ENCODE results near the gene FGF14.

Gene FGF14

GRCh38 chr13:102394158-102395053 lies 7.4 kb downstream of the FGF14 start:
- Histone ChIP-seq H3K36me3 (ENCODE audit: control insufficient read depth in 1 of 2, insufficient read depth in 2 of 2, low read length in 2 of 2) (no peaks in the 10 kb centered on the region), H4K12ac (ENCODE audit: low read depth, low read length) (peak overlapping the region; percentile 99), H4K8ac (ENCODE audit: low read depth, low read length) (peak overlapping the region; percentile 99), H2BK5ac (ENCODE audit: low read depth, low read length, poor library complexity) (peak overlapping the region; percentile 78), H3K27me3 (ENCODE audit: insufficient read depth, low read length) (peaks cover 5% of the 10 kb centered on the region), H2AFZ (ENCODE audit: insufficient read depth, low read length, poor library complexity) (peak overlapping the region; percentile 100), H3K79me1 (ENCODE audit: low read length) (peaks cover 4% of the 10 kb centered on the region), H3K4me1 (ENCODE audit: control insufficient read depth in 1 of 2, insufficient read depth in 2 of 2, low read length in 2 of 2) (peaks cover 0 to 6% of the 10 kb centered on the region in 2 experiments), H2AK5ac (ENCODE audit: low read length) (no peak overlapping the region), H3K9ac (ENCODE audit: low read length) (peak overlapping the region; percentile 80), H3K4me3 (ENCODE audit: low read depth, low read length) (peak overlapping the region; percentile 93), H2BK12ac (ENCODE audit: low read length) (no peak overlapping the region), H3K18ac (ENCODE audit: low read length) (peak overlapping the region; percentile 97), H3K23ac (ENCODE audit: low read length) (no peak overlapping the region), H3K4me2 (ENCODE audit: low read length) (peak overlapping the region; percentile 77), H3K4ac (ENCODE audit: low read depth, low read length) (peak overlapping the region; percentile 70), H4K91ac (ENCODE audit: low read depth, low read length) (peak overlapping the region; percentile 80), H3K14ac (ENCODE audit: low read length) (peak overlapping the region; percentile 96), H3K9me3 (ENCODE audit: insufficient read depth, low read depth, low read length) (no peaks in the 10 kb centered on the region), H2BK120ac (ENCODE audit: insufficient read depth, low read length, poor library complexity) (peak overlapping the region; percentile 58), H3K79me2 (ENCODE audit: control insufficient read depth, insufficient read depth, low read length, poor library complexity) (peaks cover 2% of the 10 kb centered on the region), H3K27ac (ENCODE audit: low read depth, low read length) (no peak overlapping the region)
- WGBS (ENCODE audit: extremely low coverage, insufficient coverage, insufficient read length), result no CpG with 5 or more reads among the region's 72 CpGs
- peak; percentile 62 to 79 for DNase-seq

GRCh38 chr13:102392481-102393209 lies 9.2 kb downstream of the FGF14 start:
- no peak overlapping the region for H2AK5ac ChIP-seq (ENCODE audit: low read length)
- H3K18ac ChIP-seq (ENCODE audit: low read length), result no peak overlapping the region
- WGBS (ENCODE audit: extremely low coverage, insufficient coverage, insufficient read length), result no CpG with 5 or more reads among the region's 7 CpGs

GRCh38 chr13:102386461-102386860 lies 15.4 kb downstream of the FGF14 start:
- WGBS (ENCODE audit: extremely low coverage, insufficient coverage, insufficient read length), result no CpG with 5 or more reads among the region's 5 CpGs
- H3K79me1 ChIP-seq (ENCODE audit: low read length), result no peaks in the 10 kb centered on the region

More at GRCh38 chr13:102392481-102393209, 9.2 kb downstream of the FGF14 start:
- Histone ChIP-seq H3K4me2 (ENCODE audit: low read length) (no peak overlapping the region), H3K79me2 (ENCODE audit: control insufficient read depth, insufficient read depth, low read length, poor library complexity) (peaks cover 2% of the 10 kb centered on the region), H4K12ac (ENCODE audit: low read depth, low read length) (no peak overlapping the region), H3K14ac (ENCODE audit: low read length) (no peak overlapping the region), H3K79me1 (ENCODE audit: low read length) (peaks cover 4% of the 10 kb centered on the region), H3K4ac (ENCODE audit: low read depth, low read length) (no peak overlapping the region), H3K4me1 (ENCODE audit: control insufficient read depth in 1 of 2, insufficient read depth in 2 of 2, low read length in 2 of 2) (peaks cover 0 to 6% of the 10 kb centered on the region in 2 experiments), H3K4me3 (ENCODE audit: low read depth, low read length) (no peak overlapping the region), H3K27ac (ENCODE audit: low read depth, low read length) (no peak overlapping the region), H3K9me3 (ENCODE audit: insufficient read depth, low read depth, low read length) (no peaks in the 10 kb centered on the region), H2BK12ac (ENCODE audit: low read length) (no peak overlapping the region), H3K27me3 (ENCODE audit: insufficient read depth, low read length) (peaks cover 2% of the 10 kb centered on the region), H4K8ac (ENCODE audit: low read depth, low read length) (no peak overlapping the region), H3K36me3 (ENCODE audit: control insufficient read depth in 1 of 2, insufficient read depth in 2 of 2, low read length in 2 of 2) (no peaks in the 10 kb centered on the region), H3K9ac (ENCODE audit: low read length) (no peak overlapping the region), H2AFZ (ENCODE audit: insufficient read depth, low read length, poor library complexity) (no peak overlapping the region), H2BK120ac (ENCODE audit: insufficient read depth, low read length, poor library complexity) (no peak overlapping the region), H2BK5ac (ENCODE audit: low read depth, low read length, poor library complexity) (no peak overlapping the region), H3K23ac (ENCODE audit: low read length) (no peak overlapping the region), H4K91ac (ENCODE audit: low read depth, low read length) (no peak overlapping the region)
- no peak for DNase-seq

GRCh38 chr13:102380012-102380411 lies 21.8 kb downstream of the FGF14 start:
- no peak for DNase-seq
- Histone ChIP-seq H3K4me2 (ENCODE audit: low read length) (no peak overlapping the region), H3K9me3 (ENCODE audit: insufficient read depth, low read depth, low read length) (no peaks in the 10 kb centered on the region), H3K79me2 (ENCODE audit: control insufficient read depth, insufficient read depth, low read length, poor library complexity) (no peaks in the 10 kb centered on the region), H3K9ac (ENCODE audit: low read length) (no peak overlapping the region), H3K4me3 (ENCODE audit: low read depth, low read length) (no peak overlapping the region), H3K27ac (ENCODE audit: low read depth, low read length) (no peak overlapping the region), H3K23ac (ENCODE audit: low read length) (no peak overlapping the region), H2AFZ (ENCODE audit: insufficient read depth, low read length, poor library complexity) (no peak overlapping the region), H3K4me1 (ENCODE audit: control insufficient read depth in 1 of 2, insufficient read depth in 2 of 2, low read length in 2 of 2) (no peaks in the 10 kb centered on the region), H3K79me1 (ENCODE audit: low read length) (no peaks in the 10 kb centered on the region), H3K18ac (ENCODE audit: low read length) (no peak overlapping the region), H2BK12ac (ENCODE audit: low read length) (no peak overlapping the region), H2BK120ac (ENCODE audit: insufficient read depth, low read length, poor library complexity) (no peak overlapping the region), H3K36me3 (ENCODE audit: control insufficient read depth in 1 of 2, insufficient read depth in 2 of 2, low read length in 2 of 2) (no peaks in the 10 kb centered on the region), H4K12ac (ENCODE audit: low read depth, low read length) (no peak overlapping the region), H4K91ac (ENCODE audit: low read depth, low read length) (no peak overlapping the region), H3K4ac (ENCODE audit: low read depth, low read length) (no peak overlapping the region), H2BK5ac (ENCODE audit: low read depth, low read length, poor library complexity) (no peak overlapping the region), H3K27me3 (ENCODE audit: insufficient read depth, low read length) (no peaks in the 10 kb centered on the region), H3K14ac (ENCODE audit: low read length) (no peak overlapping the region), H2AK5ac (ENCODE audit: low read length) (no peak overlapping the region), H4K8ac (ENCODE audit: low read depth, low read length) (no peak overlapping the region)
- no CpG with 5 or more reads among the region's 1 CpG for WGBS (ENCODE audit: extremely low coverage, insufficient coverage, insufficient read length)

More at GRCh38 chr13:102386461-102386860, 15.4 kb downstream of the FGF14 start:
- Histone ChIP-seq H4K12ac (ENCODE audit: low read depth, low read length) (no peak overlapping the region), H3K36me3 (ENCODE audit: control insufficient read depth in 1 of 2, insufficient read depth in 2 of 2, low read length in 2 of 2) (no peaks in the 10 kb centered on the region), H4K8ac (ENCODE audit: low read depth, low read length) (no peak overlapping the region), H2AK5ac (ENCODE audit: low read length) (no peak overlapping the region), H2AFZ (ENCODE audit: insufficient read depth, low read length, poor library complexity) (no peak overlapping the region), H3K27me3 (ENCODE audit: insufficient read depth, low read length) (no peaks in the 10 kb centered on the region), H3K9me3 (ENCODE audit: insufficient read depth, low read depth, low read length) (no peaks in the 10 kb centered on the region), H3K4me1 (ENCODE audit: control insufficient read depth in 1 of 2, insufficient read depth in 2 of 2, low read length in 2 of 2) (no peaks in the 10 kb centered on the region), H2BK12ac (ENCODE audit: low read length) (no peak overlapping the region), H4K91ac (ENCODE audit: low read depth, low read length) (no peak overlapping the region), H3K9ac (ENCODE audit: low read length) (no peak overlapping the region), H3K14ac (ENCODE audit: low read length) (no peak overlapping the region), H3K27ac (ENCODE audit: low read depth, low read length) (no peak overlapping the region), H3K79me2 (ENCODE audit: control insufficient read depth, insufficient read depth, low read length, poor library complexity) (no peaks in the 10 kb centered on the region), H3K18ac (ENCODE audit: low read length) (no peak overlapping the region), H3K4me2 (ENCODE audit: low read length) (no peak overlapping the region), H3K23ac (ENCODE audit: low read length) (no peak overlapping the region), H3K4me3 (ENCODE audit: low read depth, low read length) (no peak overlapping the region), H2BK120ac (ENCODE audit: insufficient read depth, low read length, poor library complexity) (no peak overlapping the region), H3K4ac (ENCODE audit: low read depth, low read length) (no peak overlapping the region), H2BK5ac (ENCODE audit: low read depth, low read length, poor library complexity) (no peak overlapping the region)
- DNase-seq, result no peak
